ENCODE measurements around the gene TNFAIP2.
"Not testable (repeated sequence)": the region's sequence is repeated elsewhere in the genome, so short reads cannot be mapped to it uniquely, and the experiment has no call there.

TNFAIP2 gene

DNA sequence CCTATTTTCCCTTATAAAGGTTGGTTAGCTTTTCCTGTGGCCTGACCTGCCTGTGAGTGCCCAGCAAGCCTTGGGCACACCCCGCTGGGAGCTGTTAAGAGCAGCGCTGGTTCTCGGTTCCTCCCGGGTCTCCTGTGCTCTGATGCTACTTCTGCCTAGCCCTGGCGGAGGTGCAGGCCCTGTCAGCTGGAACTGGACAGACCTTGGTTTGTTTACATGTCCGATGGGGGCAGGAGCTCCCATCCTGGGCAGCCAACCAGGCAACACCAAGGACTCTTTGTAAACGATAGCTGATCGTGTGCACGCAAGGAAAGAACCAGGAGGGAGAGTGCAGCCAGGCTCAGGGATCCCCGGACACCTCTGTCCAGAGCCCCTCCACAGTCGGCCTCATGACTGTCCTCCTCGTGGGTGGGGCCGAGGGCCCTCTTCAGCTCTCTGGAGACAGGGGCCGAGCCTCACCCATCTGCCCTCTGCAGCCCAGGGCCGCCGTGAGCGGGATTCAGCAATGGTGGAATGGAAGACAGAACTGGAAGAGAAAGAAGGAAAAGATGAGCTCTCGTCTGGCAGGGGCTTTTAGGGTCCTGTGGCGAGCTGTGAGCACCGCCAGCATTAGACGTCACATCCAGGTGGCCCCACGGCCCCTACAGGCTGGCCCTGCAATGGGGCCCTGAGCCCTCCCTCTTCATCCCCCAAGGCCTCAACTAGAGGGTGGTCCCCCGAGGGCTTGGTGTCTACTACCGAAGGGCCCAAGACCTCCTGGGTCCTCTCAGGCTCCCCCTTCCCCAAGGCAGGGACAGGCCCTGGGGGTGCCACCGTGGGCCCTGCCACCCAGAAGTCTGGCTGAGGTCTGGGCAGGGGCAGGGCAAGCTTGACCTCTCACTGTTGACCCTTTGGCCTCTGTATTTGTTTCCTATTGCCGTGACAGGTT, 12.3 kb downstream of the TNFAIP2 start:
- DNase-seq, result no peak

GRCh38 chr14:103136388-103137271, 13.4 kb downstream of the TNFAIP2 start:
- DNase-seq, result peak; percentile 65

DNA sequence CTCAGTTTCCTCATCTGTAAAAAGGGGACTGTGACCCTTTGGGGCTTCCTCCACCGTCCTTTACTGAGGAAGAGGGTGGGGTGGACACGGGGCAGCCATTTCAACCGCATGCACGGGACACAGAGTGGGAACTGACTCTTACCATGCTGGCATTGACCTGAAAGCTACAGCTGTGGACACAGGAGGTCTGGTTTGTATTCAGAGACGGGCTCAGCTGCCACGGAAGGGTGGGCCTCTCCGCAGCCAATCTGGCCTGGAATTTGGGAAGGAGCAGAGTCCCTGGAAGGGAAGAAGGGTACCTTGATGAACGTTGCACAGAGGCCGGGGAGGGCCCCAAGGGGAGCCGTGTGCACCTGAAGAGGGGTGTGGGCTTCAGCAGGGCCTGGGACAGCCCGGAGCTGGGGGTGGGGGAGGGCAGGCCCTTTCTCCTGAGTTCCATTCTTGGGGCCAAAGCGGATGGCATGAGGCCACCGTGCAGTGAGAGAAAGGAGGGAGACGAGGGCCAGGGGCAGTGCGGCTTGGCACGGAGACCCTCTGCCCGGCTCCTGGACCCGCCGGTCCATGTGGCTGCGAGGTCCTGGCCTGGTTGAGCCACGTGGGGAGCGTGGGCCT, 14.5 kb downstream of the TNFAIP2 start:
- no peak for DNase-seq

DNA sequence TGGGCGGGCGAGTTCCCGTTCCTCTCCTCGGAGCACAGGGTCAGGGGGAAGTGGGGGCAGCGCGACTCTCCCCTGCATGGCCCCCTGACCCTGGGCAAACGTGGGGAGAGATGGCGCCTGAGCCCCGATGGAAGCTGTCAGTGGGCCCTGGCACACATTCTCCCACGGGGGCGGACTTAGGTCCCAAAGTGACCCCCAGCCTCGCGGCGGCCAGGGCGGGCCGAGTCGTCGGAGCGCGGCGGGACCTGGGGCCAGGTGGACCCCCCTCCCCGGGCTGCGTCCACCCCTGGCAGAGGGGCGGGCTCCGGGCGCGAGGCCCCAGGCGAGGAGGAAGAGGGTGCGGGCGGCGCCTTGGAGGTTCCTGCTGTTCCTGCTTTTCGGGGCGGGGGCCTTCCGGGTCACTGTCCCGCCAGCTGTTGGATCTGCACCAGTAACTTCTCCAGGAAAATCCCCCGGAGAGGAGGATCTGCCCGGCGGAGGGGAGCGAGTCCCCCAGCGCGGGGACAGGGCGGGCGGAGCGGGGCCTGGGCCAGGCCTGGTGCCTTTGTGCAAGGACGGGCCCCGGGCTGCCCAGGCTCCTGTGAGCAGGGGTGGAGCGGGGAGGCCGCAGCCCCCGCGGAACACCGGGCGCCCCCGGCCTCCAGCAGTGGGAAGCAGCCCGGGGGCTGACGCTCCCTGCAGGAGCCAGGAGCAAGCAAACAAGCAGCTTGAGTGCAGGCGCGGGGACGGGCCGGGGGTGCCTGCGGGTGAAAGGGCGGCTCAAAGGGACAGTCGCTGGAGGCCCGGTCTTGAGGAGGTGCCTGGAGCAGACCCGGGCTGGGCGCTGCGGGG, 15.3 kb downstream of the TNFAIP2 start:
- no peak for DNase-seq

GRCh38 chr14:103139132-103140025, 16.1 kb downstream of the TNFAIP2 start:
- no peak for DNase-seq

DNA sequence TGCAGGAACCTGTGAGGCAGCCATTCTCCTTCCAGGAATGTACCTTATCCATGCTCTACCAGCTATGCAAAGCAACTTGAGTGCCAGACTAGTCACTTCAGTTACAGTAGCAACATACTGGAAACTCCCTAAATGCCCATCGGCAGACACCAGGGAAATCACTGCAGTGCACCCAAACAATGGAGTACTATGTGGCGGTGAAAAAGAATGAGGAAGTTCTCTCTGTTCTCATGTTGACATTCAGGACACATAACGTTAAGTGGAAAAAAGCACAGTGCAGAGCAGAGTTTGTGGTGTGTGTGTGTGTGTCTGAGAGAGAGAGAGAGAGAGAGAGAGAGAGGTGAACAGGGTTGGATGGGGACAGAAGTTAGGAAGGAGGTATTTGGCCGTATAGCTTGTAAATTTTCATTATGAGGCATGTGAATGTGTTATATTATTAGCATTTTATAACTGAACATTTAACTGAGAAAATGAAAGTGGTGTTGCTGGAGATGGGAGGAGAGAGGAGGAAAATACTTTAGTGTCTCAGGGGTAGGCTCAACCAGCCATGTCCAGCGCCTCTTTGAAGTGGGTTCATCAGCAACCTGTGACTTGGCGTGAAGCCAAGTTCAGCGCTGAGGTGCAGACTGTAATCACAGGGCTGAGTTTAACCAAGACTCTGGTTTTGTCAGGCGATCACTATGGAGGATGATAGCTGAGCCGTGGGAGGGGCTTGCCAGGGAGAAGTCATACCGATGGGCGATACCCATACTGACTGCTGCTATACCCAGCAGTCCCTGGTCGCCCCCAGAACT, 17.3 kb downstream of the TNFAIP2 start:
- no peak for DNase-seq

- DNase-seq, result no peak
Measured at GRCh38 chr14:103141117-103141796, 18.0 kb downstream of the TNFAIP2 start.

DNA sequence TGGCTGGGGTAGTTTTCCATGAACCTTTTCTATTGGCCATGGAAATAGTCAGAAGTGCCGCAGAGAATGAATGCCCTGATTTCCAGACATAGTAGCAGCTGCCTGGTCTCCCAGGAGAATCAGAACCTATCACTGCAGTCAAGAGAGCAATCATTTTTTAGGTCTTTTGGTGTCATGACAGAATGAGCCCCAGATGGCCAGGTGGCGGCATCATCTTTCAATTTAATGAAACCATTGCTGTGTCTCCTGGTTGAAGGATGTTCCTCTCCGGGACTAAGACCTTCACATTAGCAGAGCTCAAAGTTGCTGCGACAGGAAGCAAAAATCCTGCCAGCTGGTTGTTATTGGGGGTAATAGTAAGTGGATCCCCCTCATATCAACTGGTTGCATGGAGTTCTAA, 18.8 kb downstream of the TNFAIP2 start:
- DNase-seq, result no peak

- DNase-seq, result no peak
Measured at GRCh38 chr14:103142721-103143302, 19.6 kb downstream of the TNFAIP2 start.

- no peak for DNase-seq
Measured at GRCh38 chr14:103143506-103143905, 20.2 kb downstream of the TNFAIP2 start.

DNA sequence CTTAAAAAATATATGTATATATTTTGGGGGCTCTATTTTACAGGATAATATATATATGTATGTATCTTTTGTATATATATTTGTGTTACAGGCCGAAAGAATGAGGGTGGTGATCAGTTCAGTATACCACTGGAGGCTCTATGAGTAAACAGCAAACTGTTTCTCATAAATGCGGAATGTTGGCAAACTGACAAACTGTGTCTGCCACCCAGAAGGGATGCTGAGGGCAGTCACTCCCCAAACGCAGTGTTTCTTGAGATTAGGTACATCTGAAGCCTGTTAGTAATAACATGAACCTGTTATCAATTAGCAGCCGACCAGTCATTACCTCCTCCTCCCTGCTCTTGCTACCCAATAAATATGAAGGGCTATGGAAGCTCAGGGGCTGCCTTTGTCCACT, 20.8 kb downstream of the TNFAIP2 start:
- peak; percentile 76 for DNase-seq

DNA sequence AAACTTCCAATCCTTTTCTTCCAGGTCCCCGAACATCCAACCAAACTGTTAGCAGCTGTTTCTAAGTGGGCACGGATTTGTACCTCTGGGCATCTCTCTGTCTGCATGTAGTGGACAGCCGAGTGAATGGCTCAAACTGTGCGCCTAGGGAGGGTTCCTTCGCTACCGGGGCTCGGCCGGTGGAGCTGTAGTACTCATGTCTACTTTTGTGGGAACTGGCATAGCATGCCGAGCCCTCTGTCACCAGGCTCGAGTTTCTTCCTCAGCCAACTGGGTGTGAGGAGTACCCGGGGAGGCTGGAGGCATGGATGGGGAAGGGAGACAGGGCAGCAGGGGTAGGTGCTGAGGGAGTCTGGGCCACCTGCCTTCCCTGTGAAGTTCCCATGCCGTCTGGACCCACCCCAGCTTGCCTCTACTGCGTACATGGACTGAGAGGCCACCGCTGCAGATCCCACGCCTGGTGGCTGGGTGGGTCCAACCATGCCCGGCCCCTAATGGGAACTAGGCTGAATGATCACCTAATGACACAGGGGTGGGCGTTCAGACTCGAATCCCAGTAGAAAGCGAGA, 23.0 kb downstream of the TNFAIP2 start:
- no peak for DNase-seq

GRCh38 chr14:103149351-103150237, 26.3 kb downstream of the TNFAIP2 start:
- DNase-seq, result no peak

DNA sequence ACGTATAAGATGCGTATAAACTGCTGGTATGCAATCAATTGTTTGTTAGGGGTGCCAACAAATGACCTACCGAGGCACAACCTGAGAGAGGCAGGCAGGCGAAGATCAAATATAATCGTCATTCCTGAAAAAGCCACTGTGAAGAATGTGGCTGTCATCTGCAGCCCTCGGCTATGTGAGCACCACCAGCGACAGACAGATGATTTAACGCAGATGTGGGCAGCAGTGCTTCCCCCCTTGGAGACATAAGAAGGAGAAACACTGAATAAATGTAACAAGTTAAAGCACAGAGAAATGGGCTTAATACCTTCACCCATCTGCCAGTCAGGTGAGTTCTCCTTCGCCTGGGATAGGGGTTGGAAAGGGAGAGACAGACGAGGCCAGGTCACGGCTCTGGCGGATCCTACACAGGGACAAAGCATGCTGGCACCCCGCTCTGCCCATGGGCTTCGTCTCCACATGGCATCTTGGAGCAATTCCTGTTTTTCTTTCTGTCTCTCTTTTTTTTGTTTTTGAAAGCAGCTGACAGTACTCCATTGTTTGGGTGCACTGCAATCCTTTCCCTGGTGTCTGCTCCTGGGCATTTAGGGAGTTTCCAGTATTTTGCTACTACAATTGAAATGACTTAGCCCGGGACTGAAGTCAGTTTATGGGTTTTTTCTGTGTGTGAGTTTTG, 28.1 kb downstream of the TNFAIP2 start:
- DNase-seq, result no peak

DNA sequence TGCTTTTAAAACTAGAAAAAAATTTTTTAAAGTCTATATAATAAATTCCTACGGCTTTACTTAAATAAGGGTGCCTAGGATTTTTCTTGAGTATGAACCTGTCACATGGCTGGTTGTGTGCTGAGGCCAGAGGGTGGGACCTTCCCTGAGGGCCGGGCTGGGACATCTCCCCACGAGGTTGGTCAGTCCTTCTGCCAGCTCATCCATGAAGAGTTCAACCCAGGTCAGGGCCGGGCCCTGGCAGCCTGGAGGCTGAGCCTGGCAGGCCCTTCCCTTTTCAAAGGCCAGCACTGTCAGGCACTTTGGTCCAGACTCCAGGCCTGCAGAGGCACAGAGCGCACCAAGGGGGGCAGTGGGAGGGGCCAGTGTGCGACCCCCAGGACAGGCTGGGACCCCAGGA, 31.7 kb downstream of the TNFAIP2 start:
- no peak for DNase-seq

- not testable (repeated sequence) for DNase-seq
Measured at GRCh38 chr14:103155416-103155815, 32.2 kb downstream of the TNFAIP2 start.

DNA sequence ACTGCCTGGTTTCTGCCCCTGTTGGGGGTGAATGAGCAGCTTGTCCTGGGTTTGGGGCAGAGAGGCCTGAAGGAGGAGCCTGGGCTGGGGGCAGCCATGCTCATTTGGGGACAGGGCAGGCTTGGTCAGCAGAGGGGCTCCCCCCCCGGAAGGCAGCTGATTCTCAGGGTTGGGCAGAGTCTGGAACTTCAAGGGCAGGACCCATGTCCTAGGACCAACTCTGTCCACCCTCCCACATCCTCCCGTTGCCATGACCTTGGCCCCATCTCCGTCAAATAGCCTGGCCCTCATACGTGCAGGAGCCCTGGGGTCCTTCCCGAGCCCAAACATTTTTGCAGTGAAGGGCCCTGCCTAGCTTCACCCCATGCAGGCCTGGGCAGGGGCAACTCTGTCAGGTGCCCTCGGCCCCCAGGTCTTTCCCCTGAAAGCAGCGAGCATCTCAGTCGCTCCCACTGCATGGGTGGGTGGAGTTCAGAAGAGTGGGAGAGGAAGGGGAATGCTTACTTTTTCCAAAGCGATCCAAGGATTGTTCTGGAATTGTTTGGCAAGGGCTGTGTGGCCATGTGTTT, 32.6 kb downstream of the TNFAIP2 start:
- no peak for DNase-seq

Data from fibroblast of skin of scalp (primary cell).